GM12892 (cell line): Measurements from ENCODE around the gene GIGYF2.

Experiments
- POLR2A ChIP-seq: IDR thresholded peaks from 2 replicates; pipeline ENCODE4 v1.6.1; 2011; ENCODE audit warnings: low read depth, low read length, control low read depth
- POLR2AphosphoS5 ChIP-seq: IDR thresholded peaks from 2 replicates; pipeline ENCODE4 v1.6.1; 2011; ENCODE audit warnings: low read depth, low read length, control low read depth
- TAF1 ChIP-seq: IDR thresholded peaks from 2 replicates; pipeline ENCODE4 v1.6.1; 2011; ENCODE audit warnings: low read depth, mild to moderate bottlenecking, control low read depth, low read length, borderline replicate concordance

GRCh38 chr2:232889876-232890401 is 192.8 kb downstream of the GIGYF2 start:
- TF ChIP-seq POLR2AphosphoS5 (no peak), POLR2A (no peak), TAF1 (no peak)
